ENCODE data around the gene TTLL5.

DNA sequence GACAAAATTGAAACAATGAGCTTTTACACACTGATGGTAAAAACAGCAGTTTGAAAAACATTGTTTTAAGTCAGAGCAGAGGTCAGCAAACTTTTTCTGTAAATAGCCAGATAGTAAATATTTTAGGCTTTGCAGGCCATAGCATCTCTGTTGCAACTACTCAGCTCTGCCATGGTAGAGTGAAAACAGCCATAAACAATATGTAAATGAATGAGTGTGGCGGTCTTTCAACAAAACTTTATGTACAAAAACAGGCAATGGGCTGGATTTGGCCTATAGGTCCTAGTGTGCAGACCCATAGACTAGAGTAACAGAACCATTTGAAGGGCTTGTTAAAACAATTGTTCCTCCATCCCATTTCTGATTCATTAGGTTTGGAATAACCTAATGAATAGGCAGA lies 205.9 kb downstream of the TTLL5 start:
- TF ChIP-seq, protein P1, sequence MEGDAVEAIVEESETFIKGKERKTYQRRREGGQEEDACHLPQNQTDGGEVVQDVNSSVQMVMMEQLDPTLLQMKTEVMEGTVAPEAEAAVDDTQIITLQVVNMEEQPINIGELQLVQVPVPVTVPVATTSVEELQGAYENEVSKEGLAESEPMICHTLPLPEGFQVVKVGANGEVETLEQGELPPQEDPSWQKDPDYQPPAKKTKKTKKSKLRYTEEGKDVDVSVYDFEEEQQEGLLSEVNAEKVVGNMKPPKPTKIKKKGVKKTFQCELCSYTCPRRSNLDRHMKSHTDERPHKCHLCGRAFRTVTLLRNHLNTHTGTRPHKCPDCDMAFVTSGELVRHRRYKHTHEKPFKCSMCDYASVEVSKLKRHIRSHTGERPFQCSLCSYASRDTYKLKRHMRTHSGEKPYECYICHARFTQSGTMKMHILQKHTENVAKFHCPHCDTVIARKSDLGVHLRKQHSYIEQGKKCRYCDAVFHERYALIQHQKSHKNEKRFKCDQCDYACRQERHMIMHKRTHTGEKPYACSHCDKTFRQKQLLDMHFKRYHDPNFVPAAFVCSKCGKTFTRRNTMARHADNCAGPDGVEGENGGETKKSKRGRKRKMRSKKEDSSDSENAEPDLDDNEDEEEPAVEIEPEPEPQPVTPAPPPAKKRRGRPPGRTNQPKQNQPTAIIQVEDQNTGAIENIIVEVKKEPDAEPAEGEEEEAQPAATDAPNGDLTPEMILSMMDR (IDR thresholded peaks at IDR 0.05) = no peak
- no peak for TF ChIP-seq POLR2A (IDR thresholded peaks at IDR 0.05)
